Neuronal stem cell (in vitro differentiated cells): ENCODE results near the gene SNRNP48.

ENCODE experiments used
- DNase-seq: peaks from one replicate; pipeline ENCODE4 v3.0.0-alpha.2; 2013; ENCODE audit warnings: low spot score
- H2AFZ ChIP-seq: one replicate; pipeline ENCODE4 v1.6.1; 2013; ENCODE audit warnings: mild to moderate bottlenecking, low read length, inconsistent platforms
- H2AK5ac ChIP-seq: 2 replicates; pipeline ENCODE4 v1.6.1; 2013; ENCODE audit warnings: low read depth, mild to moderate bottlenecking, inconsistent platforms, low read length, moderate library complexity, mixed read lengths
- H2BK120ac ChIP-seq: 2 replicates; pipeline ENCODE4 v1.6.1; 2013; ENCODE audit warnings: low read depth, mild to moderate bottlenecking, inconsistent platforms, low read length, moderate library complexity, mixed read lengths
- H2BK12ac ChIP-seq: one replicate; pipeline ENCODE4 v1.6.1; 2013; ENCODE audit warnings: low read length, inconsistent platforms
- H2BK15ac ChIP-seq: 2 replicates; pipeline ENCODE4 v1.6.1; 2013; ENCODE audit warnings: mild to moderate bottlenecking, low read length, inconsistent platforms, mixed read lengths
- H2BK5ac ChIP-seq: one replicate; pipeline ENCODE4 v1.6.1; 2013; ENCODE audit warnings: inconsistent platforms, mild to moderate bottlenecking, low read length, moderate library complexity
- H3K14ac ChIP-seq: one replicate; pipeline ENCODE4 v1.6.1; 2013; ENCODE audit warnings: low read length, inconsistent platforms
- H3K18ac ChIP-seq: 2 replicates; pipeline ENCODE4 v1.6.1; 2013; ENCODE audit warnings: low read length, inconsistent platforms
- H3K23ac ChIP-seq: 2 replicates; pipeline ENCODE4 v1.6.1; 2013; ENCODE audit warnings: low read depth, mild to moderate bottlenecking, mixed read lengths, low read length, inconsistent platforms; ENCODE audit not compliant: poor library complexity
- H3K27ac ChIP-seq: replicated peaks from 3 replicates; pipeline ENCODE4 v1.5.1; 2013; ENCODE audit warnings: low read length, inconsistent platforms
- H3K27me3 ChIP-seq, 3 experiments: 2 replicates each; pipeline ENCODE4 v1.6.1; 2013; ENCODE audit warnings: low read length in 3 of 3, mild to moderate bottlenecking in 2 of 3, inconsistent platforms in 1 of 3, low read depth in 1 of 3, mixed read lengths in 1 of 3, moderate library complexity in 1 of 3; ENCODE audit not compliant: control insufficient read depth in 3 of 3, insufficient read depth in 3 of 3
- H3K36me3 ChIP-seq, 2 donors: replicated peaks in 1 of 2; 2 replicates each; pipeline ENCODE4 v1.6.1; 2013; ENCODE audit warnings: low read length in 2 of 2; ENCODE audit not compliant: control insufficient read depth in 2 of 2, insufficient read depth in 2 of 2
- H3K4ac ChIP-seq: 2 replicates; pipeline ENCODE4 v1.6.1; 2013; ENCODE audit warnings: inconsistent platforms, mild to moderate bottlenecking, low read length, moderate library complexity
- H3K4me1 ChIP-seq, 2 donors: 1 replicate in 1 of 2; 2 replicates in 1 of 2; pipeline ENCODE4 v1.6.1; 2013; ENCODE audit warnings: low read length in 2 of 2, low read depth in 1 of 2; ENCODE audit not compliant: control insufficient read depth in 2 of 2, insufficient read depth in 1 of 2
- H3K4me2 ChIP-seq: one replicate; pipeline ENCODE4 v1.6.1; 2013; ENCODE audit warnings: mild to moderate bottlenecking, low read length, inconsistent platforms; ENCODE audit not compliant: insufficient read depth, poor library complexity, severe bottlenecking
- H3K4me3 ChIP-seq, 2 donors: 2 replicates each; pipeline ENCODE4 v1.5.1; 2013; ENCODE audit warnings: low read length in 2 of 2, mild to moderate bottlenecking in 2 of 2, inconsistent platforms in 1 of 2, moderate library complexity in 1 of 2
- H3K79me1 ChIP-seq: one replicate; pipeline ENCODE4 v1.6.1; 2013; ENCODE audit warnings: low read depth, mild to moderate bottlenecking, inconsistent platforms, low read length, moderate library complexity
- H3K9ac ChIP-seq: one replicate; pipeline ENCODE4 v1.6.1; 2013; ENCODE audit warnings: mild to moderate bottlenecking, low read depth, low read length, inconsistent platforms; ENCODE audit not compliant: poor library complexity
- H3K9me3 ChIP-seq, 2 donors: replicated peaks in 1 of 2; 2 replicates each; pipeline versions ENCODE3 to v1.6.1; 2013; ENCODE audit warnings: low read length in 2 of 2, mild to moderate bottlenecking in 2 of 2, inconsistent platforms in 1 of 2, low read depth in 1 of 2, mixed read lengths in 1 of 2, moderate library complexity in 1 of 2; ENCODE audit not compliant: control insufficient read depth in 2 of 2, insufficient read depth in 1 of 2
- H4K8ac ChIP-seq: one replicate; pipeline ENCODE4 v1.6.1; 2013; ENCODE audit warnings: low read depth, mild to moderate bottlenecking, inconsistent platforms, low read length, moderate library complexity
- H4K91ac ChIP-seq: one replicate; pipeline ENCODE4 v1.6.1; 2013; ENCODE audit warnings: low read length, low read depth, mild to moderate bottlenecking, inconsistent platforms; ENCODE audit not compliant: poor library complexity
- WGBS, 2 donors: extraction: QIAGEN DNeasy Blood & Tissue Kit; methylation state at CpG; one replicate each; pipeline ENCODE4 v1.1.7; 2013; ENCODE audit warnings: missing lambda C conversion rate in 2 of 2, mixed read lengths in 1 of 2; ENCODE audit not compliant: insufficient read length in 2 of 2, insufficient replicate concordance in 1 of 2; ENCODE audit errors: extremely low coverage in 2 of 2; 5-methylcytosine and 5-hydroxymethylcytosine counted together

The SNRNP48 gene

DNA sequence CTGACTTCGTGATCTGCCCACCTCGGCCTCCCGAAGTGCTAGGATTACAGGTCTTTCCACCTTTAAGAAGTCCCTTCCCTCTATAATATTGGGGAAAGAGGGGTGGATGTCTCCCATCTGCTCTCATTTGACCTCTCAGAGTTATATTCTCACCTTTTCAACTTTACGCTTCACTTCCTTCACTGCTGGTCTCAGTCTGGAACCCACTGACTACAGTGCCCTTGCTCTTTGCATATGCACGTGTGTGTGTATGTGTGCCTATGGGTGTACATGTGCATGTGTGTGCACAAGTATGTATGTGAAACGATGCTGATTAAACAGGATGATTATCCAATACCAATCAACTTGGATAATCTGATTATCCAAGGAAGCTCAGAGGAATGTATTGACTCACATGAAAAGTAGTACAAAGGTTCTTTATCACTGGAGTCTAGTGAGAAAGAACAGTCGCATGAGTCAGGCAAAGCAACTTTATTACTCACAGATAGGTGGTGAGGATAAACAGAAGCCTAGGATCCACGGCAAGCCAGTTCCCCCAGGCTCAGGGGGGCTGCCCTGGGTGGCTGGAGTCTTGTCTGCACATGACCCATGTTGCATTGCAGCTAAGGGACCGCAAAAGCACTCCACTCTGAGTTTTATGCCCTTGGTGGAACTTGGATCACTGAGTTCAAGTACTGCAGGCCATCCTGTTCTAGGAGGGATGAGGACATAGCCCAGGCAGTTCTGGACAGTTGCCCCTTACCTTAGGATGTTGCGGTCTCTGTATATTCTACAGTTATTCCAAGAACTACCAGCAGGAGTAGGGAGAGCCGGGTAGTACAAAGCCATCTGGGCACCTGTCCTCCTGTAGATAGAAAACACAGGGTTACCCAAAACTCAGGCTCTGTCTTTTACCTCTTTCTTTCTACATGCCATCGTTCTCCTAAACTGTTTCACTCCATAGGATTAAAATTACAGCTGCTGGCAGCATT, 50.9 kb downstream of the SNRNP48 start:
- no peak overlapping the region for H2BK5ac ChIP-seq
- no peak for DNase-seq
- no peak overlapping the region for H3K4me2 ChIP-seq
- H2BK120ac ChIP-seq, result no peak overlapping the region
- H3K4ac ChIP-seq, result peak overlapping the region; percentile 5
- H3K79me1 ChIP-seq, result no peaks in the 10 kb centered on the region
- no peaks in the 10 kb centered on the region for H3K9me3 ChIP-seq
- H3K14ac ChIP-seq, result no peak overlapping the region
- no CpG with 5 or more reads among the region's 12 CpGs for WGBS, 2 donors
- H4K8ac ChIP-seq, result no peak overlapping the region
- H2BK15ac ChIP-seq, result no peak overlapping the region
- no peak overlapping the region for H2AK5ac ChIP-seq
- peaks cover 0 to 36% (median 0%) of the 10 kb centered on the region in 3 experiments for H3K27me3 ChIP-seq
- no peak overlapping the region for H3K9ac ChIP-seq
- H3K18ac ChIP-seq, result peak overlapping the region; percentile 49
- no peaks in the 10 kb centered on the region for H3K36me3 ChIP-seq
- no peak overlapping the region for H3K4me3 ChIP-seq
- H4K91ac ChIP-seq, result no peak overlapping the region
- peaks cover 0 to 3% of the 10 kb centered on the region in 2 donors for H3K4me1 ChIP-seq
- no peak overlapping the region for H2AFZ ChIP-seq
- no peak overlapping the region for H3K23ac ChIP-seq
- H3K27ac ChIP-seq, result no peak overlapping the region
- no peak overlapping the region for H2BK12ac ChIP-seq

DNA sequence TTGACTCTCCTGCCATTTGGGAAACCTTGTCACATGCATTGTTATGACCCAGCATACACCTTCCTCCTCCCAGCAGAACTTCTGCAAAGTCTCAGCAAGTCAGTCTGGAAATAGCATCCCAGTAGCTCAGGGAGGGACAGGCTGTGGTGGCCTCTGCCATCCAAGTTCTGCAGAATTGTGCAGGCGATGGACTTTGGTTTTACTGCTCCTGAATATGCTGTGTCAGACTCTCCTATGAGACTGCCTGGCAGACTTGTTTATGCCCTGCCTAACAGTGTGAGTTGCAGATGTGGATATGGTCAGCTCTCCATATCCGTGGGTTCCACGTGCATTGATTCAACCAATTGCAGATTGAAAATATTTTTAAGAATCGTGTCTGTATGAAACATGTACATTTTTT, 52.8 kb downstream of the SNRNP48 start:
- H3K23ac ChIP-seq, result no peak overlapping the region
- H2AK5ac ChIP-seq, result no peak overlapping the region
- H2BK15ac ChIP-seq, result no peak overlapping the region
- H3K4me1 ChIP-seq, result peaks cover 0 to 3% of the 10 kb centered on the region in 2 donors
- no peak overlapping the region for H3K4me3 ChIP-seq
- no peak for DNase-seq
- no peak overlapping the region for H2AFZ ChIP-seq
- H2BK12ac ChIP-seq, result no peak overlapping the region
- peaks cover 0 to 38% (median 0%) of the 10 kb centered on the region in 3 experiments for H3K27me3 ChIP-seq
- no peak overlapping the region for H3K18ac ChIP-seq
- H3K14ac ChIP-seq, result no peak overlapping the region
- H4K8ac ChIP-seq, result no peak overlapping the region
- no CpG with 5 or more reads among the region's 4 CpGs for WGBS, 2 donors
- no peak overlapping the region for H2BK5ac ChIP-seq
- no peaks in the 10 kb centered on the region for H3K36me3 ChIP-seq
- no peak overlapping the region for H3K27ac ChIP-seq
- H2BK120ac ChIP-seq, result no peak overlapping the region
- no peaks in the 10 kb centered on the region for H3K79me1 ChIP-seq
- H3K9me3 ChIP-seq, result no peaks in the 10 kb centered on the region
- H3K9ac ChIP-seq, result no peak overlapping the region
- H4K91ac ChIP-seq, result no peak overlapping the region
- no peak overlapping the region for H3K4me2 ChIP-seq
- H3K4ac ChIP-seq, result no peak overlapping the region

GRCh38 chr6:7644417-7644816, 54.4 kb downstream of the SNRNP48 start:
- Histone ChIP-seq H3K23ac (no peak overlapping the region), H3K9ac (no peak overlapping the region), H2BK12ac (no peak overlapping the region), H3K14ac (no peak overlapping the region), H3K4me3 (no peak overlapping the region), H2AK5ac (no peak overlapping the region), H3K27ac (no peak overlapping the region), H3K79me1 (no peaks in the 10 kb centered on the region), H4K8ac (no peak overlapping the region), H3K9me3 (no peaks in the 10 kb centered on the region), H2AFZ (no peak overlapping the region), H4K91ac (no peak overlapping the region), H3K36me3 (no peaks in the 10 kb centered on the region), H2BK5ac (no peak overlapping the region), H2BK15ac (no peak overlapping the region), H3K4me2 (no peak overlapping the region), H2BK120ac (no peak overlapping the region), H3K18ac (no peak overlapping the region), H3K27me3 (peaks cover 0 to 39% (median 0%) of the 10 kb centered on the region in 3 experiments), H3K4ac (no peak overlapping the region), H3K4me1 (peaks cover 0 to 3% of the 10 kb centered on the region in 2 donors)
- DNase-seq, result no peak
- no CpG with 5 or more reads among the region's 2 CpGs for WGBS, 2 donors

- H2AK5ac ChIP-seq, result no peak overlapping the region
- no peak for DNase-seq
- no peak overlapping the region for H3K9ac ChIP-seq
- H3K14ac ChIP-seq, result no peak overlapping the region
- H3K4me3 ChIP-seq, result no peak overlapping the region
- H3K4me1 ChIP-seq, result no peaks in the 10 kb centered on the region
- H3K27me3 ChIP-seq, result peaks cover 0 to 39% (median 0%) of the 10 kb centered on the region in 3 experiments
- H4K91ac ChIP-seq, result no peak overlapping the region
- no peak overlapping the region for H3K18ac ChIP-seq
- H3K23ac ChIP-seq, result no peak overlapping the region
- H4K8ac ChIP-seq, result no peak overlapping the region
- no peak overlapping the region for H3K27ac ChIP-seq
- no peak overlapping the region for H2BK5ac ChIP-seq
- H3K4me2 ChIP-seq, result no peak overlapping the region
- WGBS, 2 donors, result no CpG with 5 or more reads among the region's 1 CpG
- no peak overlapping the region for H2BK12ac ChIP-seq
- no peak overlapping the region for H2BK15ac ChIP-seq
- no peaks in the 10 kb centered on the region for H3K79me1 ChIP-seq
- no peak overlapping the region for H2AFZ ChIP-seq
- H3K9me3 ChIP-seq, result no peaks in the 10 kb centered on the region
- H3K36me3 ChIP-seq, result no peaks in the 10 kb centered on the region
- no peak overlapping the region for H3K4ac ChIP-seq
- H2BK120ac ChIP-seq, result no peak overlapping the region
Measured at GRCh38 chr6:7646394-7646793, 56.4 kb downstream of the SNRNP48 start.
